GM21825 (cell line): ENCODE data around the gene OR11A1.
"Not testable (repeated sequence)": the region's sequence is repeated elsewhere in the genome, so short reads cannot be mapped to it uniquely, and the experiment has no call there.

Experiments
- ATAC-seq: cut with Tn5 transposase; IDR thresholded peaks from one replicate; pipeline ENCODE4 v1.9.1; 2021; ENCODE audit warnings: mild to moderate bottlenecking, moderate library complexity; ENCODE audit not compliant: unreplicated experiment

The OR11A1 gene

DNA sequence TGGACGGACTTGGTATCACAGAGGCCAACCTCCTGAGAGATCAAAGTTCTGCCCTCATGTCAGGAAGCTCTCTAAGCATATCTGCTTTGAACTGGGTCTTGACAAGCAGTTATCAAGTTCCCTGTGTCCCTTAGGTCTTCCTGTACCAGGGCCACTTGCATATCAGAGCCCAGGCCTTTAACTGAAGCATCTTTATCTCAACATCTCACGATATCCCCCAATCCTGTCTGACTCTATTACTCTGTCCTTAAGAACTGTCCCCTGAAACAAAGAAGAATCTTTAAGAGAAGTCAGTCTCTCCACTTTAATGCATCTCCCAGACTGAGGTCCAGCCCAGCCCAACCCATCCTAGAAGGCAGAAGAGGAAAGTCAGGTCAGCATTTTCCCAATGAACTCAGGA lies 22.7 kb upstream of the OR11A1 start:
- no peak for ATAC-seq

DNA sequence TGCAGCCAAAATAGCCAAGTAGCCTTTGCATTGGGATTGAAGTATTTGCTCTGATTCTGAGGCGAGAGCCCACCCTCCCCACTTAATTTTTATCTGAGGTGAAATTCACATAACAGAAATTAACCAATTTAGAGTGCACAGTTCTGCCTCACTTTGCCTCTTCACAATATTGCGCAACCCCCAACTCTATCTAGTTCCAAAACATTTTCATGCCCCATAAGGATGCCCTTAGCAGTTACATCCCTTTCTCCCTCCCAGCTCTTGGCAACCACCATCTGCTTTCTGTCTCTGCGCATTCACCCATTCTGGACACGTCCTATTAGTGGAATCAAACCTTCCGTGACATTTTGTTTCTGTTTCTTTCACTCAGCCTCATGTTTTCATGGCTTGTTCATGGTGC lies 21.9 kb upstream of the OR11A1 start:
- no peak for ATAC-seq

DNA sequence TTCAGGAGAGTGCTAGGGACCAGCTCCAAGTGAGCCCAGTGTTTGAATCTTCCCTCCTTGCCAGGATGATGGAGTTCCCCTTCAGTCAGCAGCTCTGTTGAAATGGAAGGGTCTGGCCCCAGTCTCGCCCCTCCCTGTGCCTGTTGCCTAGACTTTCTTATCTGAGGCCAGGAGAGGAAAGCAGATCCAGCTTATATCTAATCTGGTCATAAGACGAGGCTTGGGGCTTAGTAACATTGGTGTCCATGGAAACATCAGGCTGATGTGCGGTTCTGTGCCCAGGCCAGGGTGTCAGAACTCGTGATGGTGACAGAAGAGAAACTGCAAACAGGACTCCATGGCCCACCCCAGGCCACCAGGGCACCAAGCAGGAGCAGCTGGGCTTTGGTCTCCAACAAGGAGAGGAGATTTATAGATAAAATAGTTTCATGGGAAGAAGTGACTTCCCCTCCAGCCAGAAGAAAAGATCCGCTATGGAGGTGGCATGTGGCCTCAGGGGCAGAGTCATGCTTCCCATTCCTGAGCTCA lies 21.1 kb upstream of the OR11A1 start:
- ATAC-seq = no peak

DNA sequence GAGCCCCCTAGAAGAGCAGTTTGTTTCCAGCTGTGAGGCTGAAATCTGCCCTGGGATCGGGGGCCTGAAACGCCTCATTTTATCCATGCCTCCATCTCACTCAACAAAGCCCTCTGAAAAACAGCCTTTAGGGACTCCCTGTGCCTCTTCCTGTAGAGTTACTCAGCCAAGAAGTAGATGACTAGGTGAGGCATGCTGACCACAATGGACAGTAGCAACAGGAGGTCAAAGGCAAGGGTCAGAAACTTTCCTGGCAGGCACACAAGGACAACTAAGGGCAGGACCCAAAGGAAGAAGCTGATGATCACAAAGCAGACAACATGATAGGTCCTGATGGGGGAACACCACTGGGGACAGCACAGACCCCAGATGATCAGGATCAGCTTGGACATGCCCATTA lies 18.1 kb upstream of the OR11A1 start:
- ATAC-seq = no peak

DNA sequence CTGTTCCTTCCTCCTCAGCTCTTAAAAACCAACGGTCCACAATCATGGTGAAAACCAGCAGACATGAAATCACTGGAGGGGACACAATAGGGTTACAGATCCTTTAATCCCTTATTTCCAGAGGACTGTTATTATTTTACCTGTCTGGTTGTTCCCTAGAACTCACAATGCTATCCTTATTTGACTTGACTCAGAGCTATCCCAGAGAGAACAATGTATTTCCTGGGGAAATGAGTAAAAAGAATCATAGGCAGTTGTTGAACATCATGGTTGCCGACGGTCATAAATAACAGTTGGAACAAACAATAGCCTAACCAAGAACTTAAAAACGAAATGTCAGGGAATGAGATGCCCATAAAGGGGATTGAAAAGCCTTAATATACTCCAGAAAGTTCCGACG lies 9.4 kb upstream of the OR11A1 start:
- ATAC-seq = no peak

DNA sequence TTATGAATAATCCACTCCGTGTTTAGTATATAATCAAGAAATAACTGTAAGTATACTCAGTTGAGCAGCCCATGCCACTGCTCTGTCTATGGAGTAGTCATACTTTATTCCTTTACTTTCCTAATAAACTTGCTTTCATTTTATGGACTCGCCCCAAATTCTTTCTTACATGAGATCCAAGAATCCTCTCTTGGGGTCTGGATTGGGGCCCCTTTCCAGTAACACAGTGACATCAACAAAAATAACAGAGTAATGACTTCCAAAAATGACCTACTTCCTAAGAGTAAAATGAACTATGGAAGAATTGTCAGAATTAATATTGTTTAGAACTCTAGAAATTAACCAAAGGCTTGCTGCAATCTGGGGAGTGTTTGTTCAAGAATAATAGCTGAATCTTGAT lies 8.9 kb upstream of the OR11A1 start:
- ATAC-seq = no peak

DNA sequence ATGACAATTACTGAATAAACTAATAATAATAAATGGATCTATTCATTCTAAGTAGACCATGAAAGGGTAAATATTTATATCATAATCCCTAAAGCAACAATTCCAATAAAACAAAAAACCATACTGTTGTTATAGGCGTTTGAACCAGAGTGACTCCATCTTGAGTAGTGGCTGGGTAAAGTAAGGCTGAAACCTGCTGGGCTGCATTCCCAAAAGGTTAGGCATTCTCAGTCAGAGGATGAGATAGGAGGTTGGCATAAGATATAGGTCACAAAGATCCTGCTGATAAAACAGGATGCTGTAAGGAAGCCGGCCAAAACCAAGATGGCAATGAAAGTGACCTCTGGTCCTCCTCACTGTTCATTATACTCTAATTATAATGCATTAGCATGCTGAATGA lies 8.4 kb upstream of the OR11A1 start:
- ATAC-seq = no peak

DNA sequence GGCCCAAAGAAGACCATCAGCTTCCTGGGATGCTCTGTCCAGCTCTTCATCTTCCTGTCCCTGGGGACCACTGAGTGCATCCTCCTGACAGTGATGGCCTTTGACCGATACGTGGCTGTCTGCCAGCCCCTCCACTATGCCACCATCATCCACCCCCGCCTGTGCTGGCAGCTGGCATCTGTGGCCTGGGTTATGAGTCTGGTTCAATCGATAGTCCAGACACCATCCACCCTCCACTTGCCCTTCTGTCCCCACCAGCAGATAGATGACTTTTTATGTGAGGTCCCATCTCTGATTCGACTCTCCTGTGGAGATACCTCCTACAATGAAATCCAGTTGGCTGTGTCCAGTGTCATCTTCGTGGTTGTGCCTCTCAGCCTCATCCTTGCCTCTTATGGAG lies 5.2 kb upstream of the OR11A1 start:
- no peak for ATAC-seq

DNA sequence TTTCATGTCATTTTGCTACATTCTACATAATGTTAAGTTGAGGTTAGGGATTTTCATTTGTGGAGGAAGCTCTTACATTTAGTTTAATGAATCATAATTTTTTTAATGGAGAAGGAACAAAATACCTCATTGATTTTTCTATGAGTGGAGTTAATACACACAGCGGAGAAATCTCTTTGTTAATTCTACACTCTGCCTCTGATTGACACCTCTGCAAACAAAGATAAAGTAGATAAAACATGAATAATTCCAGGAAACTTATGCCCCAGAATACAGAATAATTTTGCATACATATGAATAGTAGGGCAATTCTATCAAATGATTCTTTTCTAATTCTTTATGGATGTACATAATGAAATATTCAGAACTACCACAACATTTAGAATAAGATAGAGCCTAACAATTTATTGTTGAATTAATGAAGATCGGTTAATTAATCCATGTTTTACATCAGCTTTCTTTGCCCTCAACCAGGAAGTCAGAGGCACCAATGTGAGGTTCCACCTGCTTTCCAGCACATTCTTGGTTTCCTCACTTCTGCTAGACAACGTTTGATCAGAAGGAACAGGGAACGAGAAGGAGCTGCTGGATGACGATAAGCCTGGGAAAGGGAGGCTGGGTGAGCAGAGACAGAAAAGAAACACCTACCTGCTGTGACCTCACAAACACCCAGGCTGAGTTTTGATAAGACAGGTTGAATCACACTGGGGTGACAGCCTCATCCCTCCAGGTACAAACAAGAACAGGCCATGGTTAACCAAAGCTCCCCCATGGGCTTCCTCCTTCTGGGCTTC lies 4.3 kb upstream of the OR11A1 start:
- ATAC-seq = no peak

DNA sequence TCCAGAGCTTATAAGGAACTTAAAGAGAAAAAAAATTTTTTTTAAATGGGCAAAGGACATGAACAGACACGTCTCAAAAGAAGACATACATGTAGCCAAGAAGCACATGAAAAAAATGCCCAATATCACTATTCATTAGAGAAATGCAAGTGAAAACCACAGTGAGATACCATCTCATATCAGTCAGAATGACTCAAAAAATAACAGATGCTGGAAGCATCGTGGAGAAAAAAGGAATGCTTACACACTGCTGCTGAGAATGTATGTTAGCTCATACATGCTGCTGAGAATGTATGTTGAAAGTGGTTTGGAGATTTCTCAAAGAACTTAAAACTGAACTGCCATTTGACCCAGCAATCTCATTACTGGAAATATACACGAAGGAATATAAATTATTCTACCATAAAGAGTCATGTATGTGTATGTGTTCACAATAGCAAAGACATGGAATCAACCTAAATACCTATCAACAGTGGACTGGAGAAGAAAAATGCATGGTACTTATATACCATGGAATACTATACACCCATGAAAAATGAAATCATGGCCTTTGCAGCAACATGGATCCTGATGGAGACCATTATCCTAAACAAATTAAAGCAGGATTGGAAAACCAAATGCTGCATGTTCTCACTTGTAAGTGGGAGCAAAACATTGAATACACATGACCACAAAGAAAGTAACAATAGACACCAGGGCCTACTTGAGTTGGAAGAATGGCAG lies 5.2 kb downstream of the OR11A1 start:
- no peak for ATAC-seq

DNA sequence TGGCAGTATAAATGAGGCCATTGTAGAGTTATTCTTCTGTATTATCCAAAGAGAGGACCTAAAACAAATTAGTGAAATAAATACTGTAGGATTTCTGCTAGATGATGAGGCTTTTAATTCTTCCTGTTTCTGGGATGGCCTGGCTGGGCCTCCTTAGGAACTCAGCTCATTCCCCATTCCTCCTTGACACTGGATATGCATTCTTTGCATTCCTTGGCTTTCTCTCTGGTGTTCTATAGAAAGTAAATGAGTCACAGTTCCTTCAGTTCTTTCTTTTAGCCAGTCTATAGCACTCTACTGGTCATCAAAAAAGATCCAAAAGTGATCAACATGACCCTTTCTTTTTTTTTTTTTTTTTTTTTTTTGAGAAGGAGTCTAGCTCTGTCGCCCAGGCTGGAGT lies 9.2 kb downstream of the OR11A1 start:
- no peak for ATAC-seq

DNA sequence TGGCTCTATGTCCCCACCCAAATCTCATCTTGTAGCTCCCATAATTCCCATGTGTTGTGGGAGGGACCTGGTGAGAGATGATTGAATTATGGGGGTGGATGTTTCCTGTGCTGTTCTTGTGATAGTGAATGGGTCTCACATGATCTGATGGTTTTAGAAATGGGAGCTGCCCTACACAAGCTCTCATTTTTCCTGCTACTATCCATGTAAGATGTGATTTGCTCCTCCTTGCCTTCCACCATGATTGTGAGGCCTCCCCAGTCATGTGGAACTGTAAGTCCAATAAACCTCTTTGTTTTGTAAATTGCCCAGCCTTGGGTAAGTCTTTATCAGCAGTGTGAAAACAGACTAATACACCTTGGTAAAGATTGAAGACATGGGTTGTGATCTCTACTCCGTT lies 12.8 kb downstream of the OR11A1 start:
- not testable (repeated sequence) for ATAC-seq

DNA sequence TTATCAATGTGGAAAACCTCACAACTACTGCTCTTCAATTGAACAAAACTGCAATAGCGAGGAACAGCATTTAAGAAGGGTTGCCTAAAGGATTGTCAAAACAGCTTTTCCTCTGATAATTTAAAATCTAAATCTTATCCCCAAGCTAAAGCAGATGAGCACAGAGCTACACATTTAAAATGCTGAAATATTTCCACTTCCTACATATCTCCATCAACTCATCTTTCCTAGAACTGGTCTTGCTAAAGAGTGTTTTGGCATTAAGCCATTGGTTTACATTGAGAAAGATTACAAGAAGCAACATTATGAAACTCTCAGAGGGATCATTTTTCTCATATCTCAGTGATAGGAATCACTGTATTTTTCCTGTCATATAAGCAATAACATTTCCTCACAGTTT lies 14.2 kb downstream of the OR11A1 start:
- ATAC-seq = no peak

DNA sequence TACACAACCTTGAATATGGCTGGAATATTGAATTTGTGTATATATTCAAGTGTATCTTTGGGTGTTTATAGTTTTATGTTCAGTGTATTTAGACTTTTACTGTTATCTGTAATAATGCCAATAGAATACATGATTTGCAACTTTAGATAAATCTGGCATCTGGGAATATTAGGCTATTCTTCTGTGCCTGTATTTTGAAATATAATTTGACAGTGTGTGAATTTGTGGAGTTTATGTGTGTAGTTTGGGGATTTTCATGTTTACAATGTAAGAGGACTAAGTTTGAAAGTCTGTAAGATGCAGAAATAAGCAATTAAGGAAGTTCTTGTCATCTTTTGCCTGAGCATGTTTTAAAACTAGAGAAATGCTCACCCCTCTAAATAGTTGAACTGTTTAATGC lies 17.9 kb downstream of the OR11A1 start, which contains the start of gene OR10C1:
OR10C1 (plus strand) TSS at position 301 of the 400 bp plus-strand sequence. CDS start 710 bp downstream, outside the sequence.
- ATAC-seq = no peak

DNA sequence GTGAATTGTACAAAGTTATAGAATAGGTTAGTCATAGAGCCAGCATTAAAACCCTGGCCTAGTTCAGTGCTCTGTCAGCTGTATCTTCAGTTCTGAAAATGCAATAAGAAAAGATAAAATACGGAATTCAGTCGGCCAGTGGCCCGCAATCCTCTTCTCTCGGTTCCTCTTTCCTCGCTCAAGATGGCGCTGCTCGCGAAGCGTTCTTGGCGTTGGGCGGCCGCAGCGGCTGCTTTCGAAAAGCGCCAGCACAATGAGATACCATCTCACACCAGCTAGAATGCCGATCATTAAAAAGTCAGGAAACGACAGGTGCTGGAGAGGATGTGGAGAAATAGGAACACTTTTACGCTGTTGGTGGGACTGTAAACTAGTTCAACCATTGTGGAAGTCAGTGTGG lies 20.1 kb downstream of the OR11A1 start:
- not testable (repeated sequence) for ATAC-seq

DNA sequence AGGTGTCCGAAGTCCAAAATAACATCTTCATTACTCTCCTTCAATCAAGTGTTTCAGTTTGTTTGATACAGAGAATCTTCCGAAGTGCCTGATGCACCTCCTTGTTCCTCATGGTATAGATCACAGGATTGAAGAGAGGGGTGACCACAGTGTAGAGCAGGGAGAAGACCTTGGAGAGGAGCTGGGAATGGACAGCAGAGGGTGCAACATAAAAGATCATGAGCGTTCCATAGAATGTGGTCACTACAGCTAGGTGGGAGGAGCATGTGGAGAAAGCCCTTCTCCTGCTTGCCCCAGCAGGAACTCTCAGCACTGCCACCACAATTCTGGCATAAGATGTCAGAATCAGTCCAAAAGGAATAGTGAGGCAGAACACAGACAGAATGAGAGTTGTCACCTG lies 30.2 kb downstream of the OR11A1 start:
- ATAC-seq = no peak

DNA sequence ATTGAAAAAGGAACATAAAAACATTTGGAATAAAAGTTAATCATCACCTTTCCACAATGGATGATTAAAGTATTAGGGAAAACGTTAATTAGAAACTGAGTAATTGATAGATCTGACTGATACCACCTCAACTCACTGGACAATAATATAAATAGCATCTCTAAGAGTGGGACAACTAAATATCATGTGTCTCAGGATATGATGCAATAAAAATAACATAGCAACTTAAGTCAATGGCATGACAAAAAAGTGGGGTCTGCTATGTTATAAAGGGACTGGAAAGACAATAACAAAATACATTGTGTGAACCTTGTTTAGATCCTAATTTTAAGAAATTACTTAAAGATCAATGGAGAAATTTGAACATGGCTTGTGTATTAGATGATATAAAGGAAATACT lies 31.8 kb downstream of the OR11A1 start:
- no peak for ATAC-seq

DNA sequence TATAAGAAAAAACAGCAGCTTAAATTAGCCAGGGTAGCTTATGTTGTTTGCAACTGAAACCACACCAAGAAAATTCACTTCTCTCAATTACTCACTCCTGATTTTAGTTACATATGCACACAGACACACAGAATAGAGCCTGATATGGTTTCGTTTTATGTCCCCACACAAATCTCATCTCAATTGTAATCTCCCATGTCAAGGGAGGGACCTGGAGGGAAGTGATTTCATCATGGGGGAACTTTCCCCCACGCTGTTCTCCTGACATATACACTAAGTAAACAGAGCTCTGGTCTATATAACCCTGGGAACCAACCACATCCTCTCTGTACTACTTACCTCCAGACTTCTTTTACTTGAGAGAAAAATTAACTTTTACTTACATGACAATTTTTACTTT lies 32.3 kb downstream of the OR11A1 start:
- ATAC-seq = no peak

DNA sequence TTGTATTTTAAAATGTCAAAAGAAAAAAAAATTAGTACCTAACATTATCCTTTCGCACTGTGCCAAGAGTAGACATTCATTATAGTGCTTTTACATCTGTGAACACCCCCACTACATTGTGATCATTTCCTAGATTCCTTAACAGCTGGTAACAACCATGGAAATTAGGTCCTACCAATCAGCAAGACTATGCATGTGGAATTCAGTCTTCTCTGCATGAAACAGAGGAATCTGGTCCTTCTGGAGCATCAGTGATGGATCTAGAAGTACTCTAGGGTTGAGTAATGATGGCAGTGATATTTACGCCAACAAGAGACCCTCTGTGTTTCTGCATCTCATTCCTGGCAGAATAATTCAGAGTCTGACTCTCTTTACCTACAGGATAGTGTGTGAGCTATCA lies 32.7 kb downstream of the OR11A1 start:
- ATAC-seq = no peak

DNA sequence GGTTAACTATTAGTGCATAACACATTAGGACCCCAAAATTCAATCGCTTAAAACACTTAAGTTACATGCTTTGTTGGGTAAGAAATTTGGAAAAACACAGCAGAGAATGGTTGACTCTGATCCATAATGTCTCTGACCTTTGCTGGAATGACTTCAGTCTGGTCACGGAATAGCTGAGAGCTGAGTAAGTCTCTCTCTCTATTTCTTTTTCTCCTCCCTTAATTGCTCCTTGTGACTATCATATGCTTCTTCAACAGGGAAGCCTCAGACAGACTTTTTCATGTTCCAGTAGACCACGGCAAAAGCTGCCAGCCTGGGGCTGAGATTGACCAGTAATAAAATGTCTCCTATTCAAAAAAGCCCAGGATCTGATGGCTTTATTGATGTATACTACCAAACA lies 37.4 kb downstream of the OR11A1 start:
- no peak for ATAC-seq

DNA sequence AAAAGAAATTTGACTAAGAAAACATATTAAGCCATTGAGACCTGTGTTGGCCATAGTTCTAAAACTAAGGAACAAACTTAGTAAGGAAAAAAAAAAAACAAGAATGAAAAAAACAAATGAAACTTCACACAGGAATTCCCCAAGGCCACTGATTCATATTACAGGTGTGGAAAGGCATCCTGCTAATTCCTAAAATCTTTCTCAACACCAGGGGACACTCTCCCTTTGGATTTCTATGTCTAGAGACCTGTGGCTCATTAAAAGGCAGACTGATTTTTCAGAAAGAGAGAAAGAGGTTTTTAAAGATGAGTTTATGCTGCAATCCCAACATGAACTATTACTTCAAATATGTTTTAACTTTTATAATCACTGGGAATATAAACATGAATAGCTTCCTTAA lies 42.3 kb downstream of the OR11A1 start, which contains the start of gene OR12D1:
OR12D1 (plus strand) TSS at position 341 of the 400 bp plus-strand sequence.
- ATAC-seq = no peak

DNA sequence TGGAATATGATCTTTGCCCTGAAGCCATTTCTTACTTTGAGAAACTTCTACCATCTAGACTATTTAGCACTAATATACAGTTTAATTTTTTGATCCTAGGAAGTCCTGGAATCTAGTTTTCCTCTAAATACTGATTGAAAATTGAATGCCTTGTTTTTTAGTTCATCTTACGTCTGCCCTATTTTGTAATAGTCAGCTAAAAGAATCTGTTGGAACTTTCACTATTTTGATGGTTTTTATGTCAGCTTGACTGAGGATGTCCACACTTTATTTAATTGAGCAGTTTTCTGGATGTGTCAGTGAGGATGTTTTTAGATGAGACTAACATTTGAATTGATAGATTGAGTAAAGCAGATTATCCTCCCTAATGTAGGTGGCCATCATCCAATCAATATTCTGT lies 53.1 kb downstream of the OR11A1 start:
- ATAC-seq = no peak
